ENCODE results near the gene CCM2. TPM values are rescaled to one million over a fixed set of nuclear protein-coding genes. Genes with fewer than 3 reads are reported as not detected.

Gene CCM2
- total and polyA plus RNA-seq, 2 experiments from 2014 or later, result 24.9 to 40.1 TPM

- DNase-seq (ENCODE audit: low spot score) (no peak), ATAC-seq (no peak)
- H3K4me3 Mint-ChIP-seq, result peak overlapping the region; percentile 100
- Histone ChIP-seq H3K79me2 (replicated peaks; ENCODE audit: insufficient read depth) (peaks cover 25% of the 10 kb centered on the region), H4K20me1 (replicated peaks; ENCODE audit: insufficient read depth) (peaks cover 21% of the 10 kb centered on the region), H3K27me3 (ENCODE audit: insufficient read depth) (no peaks in the 10 kb centered on the region), H3K4me1 (ENCODE audit: insufficient read depth) (peaks cover 10% of the 10 kb centered on the region), H3K36me3 (ENCODE audit: insufficient read depth) (peaks cover 40% of the 10 kb centered on the region), H3K4me2 (peak overlapping the region; percentile 99), H3F3A (replicated peaks; ENCODE audit: low read depth) (peaks cover 52% of the 10 kb centered on the region), H3K4me3 (peak overlapping the region; percentile 98), H3K27ac (ENCODE audit: low read depth) (peak overlapping the region; percentile 95), H2AFZ (no peak overlapping the region), H3K9me2 (ENCODE audit: insufficient read depth) (no peaks in the 10 kb centered on the region)
- H3K4me1 Mint-ChIP-seq, result peaks cover 30% of the 10 kb centered on the region
- TF ChIP-seq ZNF462 (CRISPR knock-in tag; IDR thresholded peaks at IDR 0.05) (no peak), REST (IDR thresholded peaks at IDR 0.05; ENCODE audit: unreplicated experiment) (no peak)
- H3K27ac Mint-ChIP-seq, result peak overlapping the region; percentile 100
- peaks cover 25% of the 10 kb centered on the region for H3K27me3 Mint-ChIP-seq (ENCODE audit: insufficient read depth, low read depth, poor library complexity)
- peaks cover 59% of the 10 kb centered on the region for H3K36me3 Mint-ChIP-seq (ENCODE audit: low read depth)
- H3K9me3 Mint-ChIP-seq, result no peaks in the 10 kb centered on the region
Measured at GRCh38 chr7:44985033-44985695, 14.8 kb upstream of the CCM2 start.

Data from GM23338 (cell line).